HL-60 (cell line): ENCODE measurements around the gene RAC3.

Experiments used
- DNase-seq, 2 experiments: peaks; one replicate each; pipeline ENCODE4 v3.0.0-alpha.2; 2010 to 2020; ENCODE audit warnings: low read depth in 1 of 2, low spot score in 1 of 2
- H3K27ac ChIP-seq: fragments of 250-450 bp; sonication (Bioruptor Pico); replicated peaks from 2 replicates; pipeline ENCODE4 v1.5.1; 2020; ENCODE audit warnings: mild to moderate bottlenecking, moderate library complexity
- H3K27me3 ChIP-seq: fragments of 250-450 bp; sonication (Bioruptor Pico); 2 replicates; pipeline ENCODE4 v1.5.1; 2021; ENCODE audit warnings: mild to moderate bottlenecking, moderate library complexity; ENCODE audit not compliant: insufficient read depth, poor library complexity, severe bottlenecking
- H3K4me3 ChIP-seq: replicated peaks from 2 replicates; pipeline ENCODE4 v1.5.1; 2011; ENCODE audit warnings: mild to moderate bottlenecking, control low read depth, low read length; ENCODE audit not compliant: insufficient read depth
- GABPA ChIP-seq: IDR thresholded peaks from 2 replicates; pipeline ENCODE4 v1.6.1; 2012; ENCODE audit warnings: low read depth
- POLR2AphosphoS5 ChIP-seq: IDR thresholded peaks from 2 replicates; pipeline ENCODE4 v1.6.1; 2012; ENCODE audit warnings: low read depth
- SPI1 ChIP-seq: IDR thresholded peaks from 2 replicates; pipeline ENCODE4 v1.6.1; 2012; ENCODE audit warnings: low read depth, mild to moderate bottlenecking, borderline replicate concordance
- TF ChIP-seq, protein P1 (sequence below): IDR thresholded peaks from one replicate; pipeline ENCODE4 v1.5.1; 2011; ENCODE audit warnings: low read length, control low read depth, inconsistent platforms; ENCODE audit not compliant: insufficient read depth
- TF ChIP-seq, protein P2 (sequence below): IDR thresholded peaks from 2 replicates; pipeline ENCODE4 v1.6.1; 2012; ENCODE audit warnings: low read depth; ENCODE audit not compliant: insufficient replicate concordance

RAC3 gene

GRCh38 chr17:82062076-82062983 is 30.9 kb downstream of the RAC3 start:
- H3K4me3 ChIP-seq: no peak overlapping the region
- no peak for TF ChIP-seq SPI1
- TF ChIP-seq, protein P1, sequence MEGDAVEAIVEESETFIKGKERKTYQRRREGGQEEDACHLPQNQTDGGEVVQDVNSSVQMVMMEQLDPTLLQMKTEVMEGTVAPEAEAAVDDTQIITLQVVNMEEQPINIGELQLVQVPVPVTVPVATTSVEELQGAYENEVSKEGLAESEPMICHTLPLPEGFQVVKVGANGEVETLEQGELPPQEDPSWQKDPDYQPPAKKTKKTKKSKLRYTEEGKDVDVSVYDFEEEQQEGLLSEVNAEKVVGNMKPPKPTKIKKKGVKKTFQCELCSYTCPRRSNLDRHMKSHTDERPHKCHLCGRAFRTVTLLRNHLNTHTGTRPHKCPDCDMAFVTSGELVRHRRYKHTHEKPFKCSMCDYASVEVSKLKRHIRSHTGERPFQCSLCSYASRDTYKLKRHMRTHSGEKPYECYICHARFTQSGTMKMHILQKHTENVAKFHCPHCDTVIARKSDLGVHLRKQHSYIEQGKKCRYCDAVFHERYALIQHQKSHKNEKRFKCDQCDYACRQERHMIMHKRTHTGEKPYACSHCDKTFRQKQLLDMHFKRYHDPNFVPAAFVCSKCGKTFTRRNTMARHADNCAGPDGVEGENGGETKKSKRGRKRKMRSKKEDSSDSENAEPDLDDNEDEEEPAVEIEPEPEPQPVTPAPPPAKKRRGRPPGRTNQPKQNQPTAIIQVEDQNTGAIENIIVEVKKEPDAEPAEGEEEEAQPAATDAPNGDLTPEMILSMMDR: no peak
- TF ChIP-seq POLR2AphosphoS5: no peak
- TF ChIP-seq, protein P2, sequence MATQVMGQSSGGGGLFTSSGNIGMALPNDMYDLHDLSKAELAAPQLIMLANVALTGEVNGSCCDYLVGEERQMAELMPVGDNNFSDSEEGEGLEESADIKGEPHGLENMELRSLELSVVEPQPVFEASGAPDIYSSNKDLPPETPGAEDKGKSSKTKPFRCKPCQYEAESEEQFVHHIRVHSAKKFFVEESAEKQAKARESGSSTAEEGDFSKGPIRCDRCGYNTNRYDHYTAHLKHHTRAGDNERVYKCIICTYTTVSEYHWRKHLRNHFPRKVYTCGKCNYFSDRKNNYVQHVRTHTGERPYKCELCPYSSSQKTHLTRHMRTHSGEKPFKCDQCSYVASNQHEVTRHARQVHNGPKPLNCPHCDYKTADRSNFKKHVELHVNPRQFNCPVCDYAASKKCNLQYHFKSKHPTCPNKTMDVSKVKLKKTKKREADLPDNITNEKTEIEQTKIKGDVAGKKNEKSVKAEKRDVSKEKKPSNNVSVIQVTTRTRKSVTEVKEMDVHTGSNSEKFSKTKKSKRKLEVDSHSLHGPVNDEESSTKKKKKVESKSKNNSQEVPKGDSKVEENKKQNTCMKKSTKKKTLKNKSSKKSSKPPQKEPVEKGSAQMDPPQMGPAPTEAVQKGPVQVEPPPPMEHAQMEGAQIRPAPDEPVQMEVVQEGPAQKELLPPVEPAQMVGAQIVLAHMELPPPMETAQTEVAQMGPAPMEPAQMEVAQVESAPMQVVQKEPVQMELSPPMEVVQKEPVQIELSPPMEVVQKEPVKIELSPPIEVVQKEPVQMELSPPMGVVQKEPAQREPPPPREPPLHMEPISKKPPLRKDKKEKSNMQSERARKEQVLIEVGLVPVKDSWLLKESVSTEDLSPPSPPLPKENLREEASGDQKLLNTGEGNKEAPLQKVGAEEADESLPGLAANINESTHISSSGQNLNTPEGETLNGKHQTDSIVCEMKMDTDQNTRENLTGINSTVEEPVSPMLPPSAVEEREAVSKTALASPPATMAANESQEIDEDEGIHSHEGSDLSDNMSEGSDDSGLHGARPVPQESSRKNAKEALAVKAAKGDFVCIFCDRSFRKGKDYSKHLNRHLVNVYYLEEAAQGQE: no peak
- no peak for TF ChIP-seq GABPA
- no peak for DNase-seq

DNA sequence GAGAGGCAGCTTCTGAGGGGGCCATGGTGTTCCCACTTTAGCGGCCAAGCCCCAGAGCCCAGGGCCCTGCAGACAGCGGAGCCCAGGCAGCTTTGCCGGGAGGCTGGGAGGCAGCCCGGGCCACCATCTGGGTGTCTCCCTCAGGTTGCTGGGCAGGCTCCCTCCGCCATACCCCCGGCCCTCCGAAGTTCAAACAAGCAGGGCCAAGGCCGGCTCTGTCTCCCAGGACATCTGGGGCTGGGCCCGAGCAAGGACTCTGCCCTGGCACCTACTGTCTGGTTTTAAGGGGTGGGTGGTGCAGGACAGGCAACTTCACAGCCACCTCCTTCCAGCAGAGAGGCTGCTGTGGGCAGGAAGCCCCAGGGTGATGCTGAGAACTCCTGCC is 31.5 kb downstream of the RAC3 start:
- no peaks in the 10 kb centered on the region for H3K27me3 ChIP-seq
- no peak overlapping the region for H3K4me3 ChIP-seq
- DNase-seq: no peak
- TF ChIP-seq, protein P2: no peak
- no peak for TF ChIP-seq GABPA
- TF ChIP-seq, protein P1: no peak
- TF ChIP-seq SPI1: no peak
- TF ChIP-seq POLR2AphosphoS5: no peak
- H3K27ac ChIP-seq: no peak overlapping the region

More at GRCh38 chr17:82062076-82062983, 30.9 kb downstream of the RAC3 start:
- H3K27ac ChIP-seq: no peak overlapping the region
- H3K27me3 ChIP-seq: no peaks in the 10 kb centered on the region

- no peak overlapping the region for H3K4me3 ChIP-seq
Measured at GRCh38 chr17:82063424-82064415, 32.2 kb downstream of the RAC3 start.

More at GRCh38 chr17:82063424-82064415, 32.2 kb downstream of the RAC3 start:
- TF ChIP-seq GABPA: no peak
- TF ChIP-seq, protein P2: no peak
- TF ChIP-seq SPI1: no peak
- TF ChIP-seq, protein P1: no peak
- no peak; the same call in 1 of the 2 replicates for TF ChIP-seq POLR2AphosphoS5
- DNase-seq: no peak
- Histone ChIP-seq H3K27ac (no peak overlapping the region), H3K27me3 (no peaks in the 10 kb centered on the region)
